ENCODE results near the gene UFD1.

DNA sequence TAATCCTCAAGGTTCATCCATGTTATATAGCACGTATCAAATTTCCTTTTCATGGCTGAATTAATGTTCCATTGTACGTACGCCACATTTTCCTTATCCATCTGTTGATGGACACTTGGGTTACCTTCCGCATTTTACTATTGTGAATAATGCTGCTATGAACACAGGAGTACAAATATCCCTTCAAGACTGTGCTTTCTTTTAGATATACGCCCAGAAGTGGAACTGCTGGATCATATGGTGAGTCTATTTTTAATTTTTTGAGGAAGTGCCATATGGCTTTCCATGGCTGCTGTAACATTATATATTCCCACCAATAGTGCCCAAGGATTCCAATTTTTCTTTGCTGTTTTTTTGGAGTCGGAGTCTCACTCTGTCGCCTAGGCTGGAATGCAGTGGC lies 40.7 kb downstream of the UFD1 start:
- TF ChIP-seq, protein P1, sequence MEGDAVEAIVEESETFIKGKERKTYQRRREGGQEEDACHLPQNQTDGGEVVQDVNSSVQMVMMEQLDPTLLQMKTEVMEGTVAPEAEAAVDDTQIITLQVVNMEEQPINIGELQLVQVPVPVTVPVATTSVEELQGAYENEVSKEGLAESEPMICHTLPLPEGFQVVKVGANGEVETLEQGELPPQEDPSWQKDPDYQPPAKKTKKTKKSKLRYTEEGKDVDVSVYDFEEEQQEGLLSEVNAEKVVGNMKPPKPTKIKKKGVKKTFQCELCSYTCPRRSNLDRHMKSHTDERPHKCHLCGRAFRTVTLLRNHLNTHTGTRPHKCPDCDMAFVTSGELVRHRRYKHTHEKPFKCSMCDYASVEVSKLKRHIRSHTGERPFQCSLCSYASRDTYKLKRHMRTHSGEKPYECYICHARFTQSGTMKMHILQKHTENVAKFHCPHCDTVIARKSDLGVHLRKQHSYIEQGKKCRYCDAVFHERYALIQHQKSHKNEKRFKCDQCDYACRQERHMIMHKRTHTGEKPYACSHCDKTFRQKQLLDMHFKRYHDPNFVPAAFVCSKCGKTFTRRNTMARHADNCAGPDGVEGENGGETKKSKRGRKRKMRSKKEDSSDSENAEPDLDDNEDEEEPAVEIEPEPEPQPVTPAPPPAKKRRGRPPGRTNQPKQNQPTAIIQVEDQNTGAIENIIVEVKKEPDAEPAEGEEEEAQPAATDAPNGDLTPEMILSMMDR (IDR thresholded peaks at IDR 0.05; ENCODE audit: poor library complexity), result no peak
- no peak for TF ChIP-seq EZH2phosphoT487 (IDR thresholded peaks at IDR 0.05; ENCODE audit: low read depth, severe bottlenecking, unreplicated experiment)
- TF ChIP-seq EZH2 (IDR thresholded peaks at IDR 0.05; ENCODE audit: borderline replicate concordance), result no peak
